Measurements from ENCODE around the gene BBS9. TPM values are rescaled to one million over a fixed set of nuclear protein-coding genes. Genes with fewer than 3 reads are reported as not detected.
"Not testable (repeated sequence)": the region's sequence is repeated elsewhere in the genome, so short reads cannot be mapped to it uniquely, and the experiment has no call there.

BBS9 gene
- total and polyA plus RNA-seq, 9 donors, result 13.0 to 23.5 (median 15.9) TPM

- Histone ChIP-seq H3K4me3 (ENCODE audit: low read length) (no peak overlapping the region), H3K9me3 (replicated peaks; ENCODE audit: control insufficient read depth, low read depth, low read length) (no peaks in the 10 kb centered on the region), H3K27me3 (ENCODE audit: control insufficient read depth, insufficient read depth, low read length) (no peaks in the 10 kb centered on the region), H3K4me1 (ENCODE audit: control insufficient read depth, insufficient read depth, low read length) (peaks cover 2% of the 10 kb centered on the region), H3K36me3 (ENCODE audit: control insufficient read depth, insufficient read depth, low read length) (no peaks in the 10 kb centered on the region), H3K27ac (ENCODE audit: low read length) (no peak overlapping the region)
- DNase-seq, result no peak
- WGBS (ENCODE audit: insufficient coverage), result no CpG with 5 or more reads among the region's 3 CpGs
Measured at GRCh38 chr7:33471636-33472242, 342.4 kb downstream of the BBS9 start.

- 73% methylated on average over 1 of the region's 4 CpGs for WGBS (ENCODE audit: insufficient coverage)
- Histone ChIP-seq H3K9me3 (replicated peaks; ENCODE audit: control insufficient read depth, low read depth, low read length) (no peaks in the 10 kb centered on the region), H3K4me1 (ENCODE audit: control insufficient read depth, insufficient read depth, low read length) (peaks cover 2% of the 10 kb centered on the region), H3K27ac (ENCODE audit: low read length) (no peak overlapping the region), H3K27me3 (ENCODE audit: control insufficient read depth, insufficient read depth, low read length) (no peaks in the 10 kb centered on the region), H3K4me3 (ENCODE audit: low read length) (no peak overlapping the region), H3K36me3 (ENCODE audit: control insufficient read depth, insufficient read depth, low read length) (no peaks in the 10 kb centered on the region)
- DNase-seq, result no peak
Measured at GRCh38 chr7:33472348-33473025, 343.1 kb downstream of the BBS9 start.

- no CpG with 5 or more reads among the region's 1 CpG for WGBS (ENCODE audit: insufficient coverage)
- Histone ChIP-seq H3K27me3 (ENCODE audit: control insufficient read depth, insufficient read depth, low read length) (no peaks in the 10 kb centered on the region), H3K4me1 (ENCODE audit: control insufficient read depth, insufficient read depth, low read length) (peaks cover 2% of the 10 kb centered on the region), H3K4me3 (ENCODE audit: low read length) (no peak overlapping the region), H3K27ac (ENCODE audit: low read length) (no peak overlapping the region), H3K36me3 (ENCODE audit: control insufficient read depth, insufficient read depth, low read length) (no peaks in the 10 kb centered on the region), H3K9me3 (replicated peaks; ENCODE audit: control insufficient read depth, low read depth, low read length) (no peaks in the 10 kb centered on the region)
- DNase-seq, result peak; percentile 46
Measured at GRCh38 chr7:33477719-33478480, 348.5 kb downstream of the BBS9 start.

- not testable (repeated sequence) for H3K36me3 ChIP-seq (ENCODE audit: control insufficient read depth, insufficient read depth, low read length); H3K27me3 ChIP-seq (ENCODE audit: control insufficient read depth, insufficient read depth, low read length); H3K4me3 ChIP-seq (ENCODE audit: low read length); DNase-seq; H3K4me1 ChIP-seq (ENCODE audit: control insufficient read depth, insufficient read depth, low read length); H3K9me3 ChIP-seq (replicated peaks; ENCODE audit: control insufficient read depth, low read depth, low read length); H3K27ac ChIP-seq (ENCODE audit: low read length)
- no CpG with 5 or more reads among the region's 1 CpG for WGBS (ENCODE audit: insufficient coverage)
Measured at GRCh38 chr7:33484476-33484875, 355.1 kb downstream of the BBS9 start.

GRCh38 chr7:33485747-33486493 lies 356.6 kb downstream of the BBS9 start:
- DNase-seq, result no peak
- WGBS (ENCODE audit: insufficient coverage), result no CpG with 5 or more reads among the region's 4 CpGs
- Histone ChIP-seq H3K27ac (ENCODE audit: low read length) (no peak overlapping the region), H3K9me3 (replicated peaks; ENCODE audit: control insufficient read depth, low read depth, low read length) (no peaks in the 10 kb centered on the region), H3K27me3 (ENCODE audit: control insufficient read depth, insufficient read depth, low read length) (no peaks in the 10 kb centered on the region), H3K4me1 (ENCODE audit: control insufficient read depth, insufficient read depth, low read length) (no peaks in the 10 kb centered on the region), H3K4me3 (ENCODE audit: low read length) (no peak overlapping the region), H3K36me3 (ENCODE audit: control insufficient read depth, insufficient read depth, low read length) (no peaks in the 10 kb centered on the region)

- Histone ChIP-seq H3K9me3 (replicated peaks; ENCODE audit: control insufficient read depth, low read depth, low read length) (no peaks in the 10 kb centered on the region), H3K4me3 (ENCODE audit: low read length) (no peak overlapping the region), H3K27ac (ENCODE audit: low read length) (no peak overlapping the region), H3K36me3 (ENCODE audit: control insufficient read depth, insufficient read depth, low read length) (no peaks in the 10 kb centered on the region), H3K4me1 (ENCODE audit: control insufficient read depth, insufficient read depth, low read length) (no peaks in the 10 kb centered on the region), H3K27me3 (ENCODE audit: control insufficient read depth, insufficient read depth, low read length) (no peaks in the 10 kb centered on the region)
- no peak for DNase-seq
- WGBS (ENCODE audit: insufficient coverage), result no CpG with 5 or more reads among the region's 1 CpG
Measured at GRCh38 chr7:33486633-33487032, 357.3 kb downstream of the BBS9 start.

- H3K9me3 ChIP-seq (replicated peaks; ENCODE audit: control insufficient read depth, low read depth, low read length), result no peaks in the 10 kb centered on the region
- H3K36me3 ChIP-seq (ENCODE audit: control insufficient read depth, insufficient read depth, low read length), result no peaks in the 10 kb centered on the region
- H3K27me3 ChIP-seq (ENCODE audit: control insufficient read depth, insufficient read depth, low read length), result no peaks in the 10 kb centered on the region
- H3K27ac ChIP-seq (ENCODE audit: low read length), result no peak overlapping the region
- no peaks in the 10 kb centered on the region for H3K4me1 ChIP-seq (ENCODE audit: control insufficient read depth, insufficient read depth, low read length)
- no peak overlapping the region for H3K4me3 ChIP-seq (ENCODE audit: low read length)
- DNase-seq, result no peak
Measured at GRCh38 chr7:33487998-33488682, 358.8 kb downstream of the BBS9 start.

- Histone ChIP-seq H3K36me3 (ENCODE audit: control insufficient read depth, insufficient read depth, low read length) (no peaks in the 10 kb centered on the region), H3K27ac (ENCODE audit: low read length) (no peak overlapping the region), H3K4me3 (ENCODE audit: low read length) (no peak overlapping the region), H3K4me1 (ENCODE audit: control insufficient read depth, insufficient read depth, low read length) (peaks cover 4% of the 10 kb centered on the region), H3K9me3 (replicated peaks; ENCODE audit: control insufficient read depth, low read depth, low read length) (peaks cover 2% of the 10 kb centered on the region), H3K27me3 (ENCODE audit: control insufficient read depth, insufficient read depth, low read length) (no peaks in the 10 kb centered on the region)
- no peak for DNase-seq
Measured at GRCh38 chr7:33494474-33494873, 365.1 kb downstream of the BBS9 start.

GRCh38 chr7:33495207-33495606 lies 365.8 kb downstream of the BBS9 start:
- Histone ChIP-seq H3K27me3 (ENCODE audit: control insufficient read depth, insufficient read depth, low read length) (no peaks in the 10 kb centered on the region), H3K4me3 (ENCODE audit: low read length) (no peak overlapping the region), H3K27ac (ENCODE audit: low read length) (no peak overlapping the region), H3K36me3 (ENCODE audit: control insufficient read depth, insufficient read depth, low read length) (no peaks in the 10 kb centered on the region), H3K9me3 (replicated peaks; ENCODE audit: control insufficient read depth, low read depth, low read length) (peaks cover 2% of the 10 kb centered on the region), H3K4me1 (ENCODE audit: control insufficient read depth, insufficient read depth, low read length) (peaks cover 4% of the 10 kb centered on the region)
- 40% methylated on average over 1 of the region's 5 CpGs for WGBS (ENCODE audit: insufficient coverage)
- DNase-seq, result no peak
